K562 (cell line): Measurements from ENCODE around the gene ZDHHC16. TPM values are rescaled to one million over a fixed set of nuclear protein-coding genes. Genes with fewer than 3 reads are reported as not detected.
A peak's percentile ranks its signal among the peaks of the same experiment; 100 is the strongest.

Experiments
- ATF7 ChIP-seq: fragments of 450-650 bp; IDR thresholded peaks from 2 replicates; pipeline ENCODE4 v1.7.1; 2014; ENCODE audit warnings: mild to moderate bottlenecking, moderate library complexity
- BRD4 ChIP-seq: fragments of 200-600 bp; sonication (generic); IDR thresholded peaks from 2 replicates; pipeline ENCODE4 v1.6.1; 2017; ENCODE audit warnings: inconsistent platforms
- CBFA2T3 ChIP-seq: fragments of 450-650 bp; IDR thresholded peaks from 2 replicates; pipeline ENCODE4 v1.6.1; 2017
- CTBP1 ChIP-seq: fragments of 450-650 bp; IDR thresholded peaks from 2 replicates; pipeline ENCODE4 v1.6.1; 2016; ENCODE audit warnings: borderline replicate concordance
- FOXP1 ChIP-seq: sonication (generic); formaldehyde crosslinking; IDR thresholded peaks from 2 replicates; pipeline ENCODE4 v1.8.0; 2022; ENCODE audit warnings: mild to moderate bottlenecking, missing genetic modification reagents
- KLF13 ChIP-seq: fragments of 450-650 bp; IDR thresholded peaks from 2 replicates; pipeline ENCODE4 v1.6.1; 2016; ENCODE audit warnings: missing genetic modification characterization, low read depth, mild to moderate bottlenecking, missing compliant biosample characterization, moderate library complexity, borderline replicate concordance
- MEF2D ChIP-seq: conservative IDR thresholded peaks from 2 replicates; pipeline ENCODE4 v1.6.1; 2016; ENCODE audit warnings: low read depth, missing genetic modification characterization, missing compliant biosample characterization
- MYC ChIP-seq, 2 experiments: fragments of 250-450 bp in 1 of 2; sonication (Bioruptor Pico) in 1 of 2; IDR thresholded peaks; 2 replicates each; pipeline versions ENCODE4 v1.5.1 to v1.6.1; 2012 to 2021; ENCODE audit warnings: low read depth in 2 of 2, borderline replicate concordance in 1 of 2, improper control_type of control experiment in 1 of 2, low read length in 1 of 2, mild to moderate bottlenecking in 1 of 2, moderate library complexity in 1 of 2
- NFRKB ChIP-seq: fragments of 450-650 bp; IDR thresholded peaks from 2 replicates; pipeline ENCODE4 v1.6.1; 2016; ENCODE audit warnings: low read depth
- NR2C2 ChIP-seq, 2 experiments: fragments of 200-800 bp in 1 of 2; sonication (Bioruptor generic) in 1 of 2; sonication (generic) in 1 of 2; formaldehyde crosslinking in 1 of 2; IDR thresholded peaks; 2 replicates each; pipeline versions ENCODE4 v1.6.1 to v1.8.0; 2016 to 2022; ENCODE audit warnings: mild to moderate bottlenecking in 1 of 2, missing compliant biosample characterization in 1 of 2, missing genetic modification characterization in 1 of 2, missing genetic modification reagents in 1 of 2
- PHTF2 ChIP-seq: fragments of 250-450 bp; sonication (Bioruptor Pico); IDR thresholded peaks from 2 replicates; pipeline ENCODE4 v1.5.0; 2021; ENCODE audit warnings: mild to moderate bottlenecking
- PPARD ChIP-seq: fragments of 250-450 bp; sonication (Bioruptor Pico); IDR thresholded peaks from 2 replicates; pipeline ENCODE4 v1.8.0; 2022; ENCODE audit warnings: inconsistent platforms, mild to moderate bottlenecking, moderate library complexity
- SAFB2 ChIP-seq: fragments of 200-400 bp; formaldehyde crosslinking; IDR thresholded peaks from 2 replicates; pipeline ENCODE4 v1.6.1; 2018; ENCODE audit warnings: borderline replicate concordance, low read length, low read depth, moderate library complexity; ENCODE audit not compliant: severe bottlenecking
- SIN3B ChIP-seq: fragments of 450-650 bp; IDR thresholded peaks from 2 replicates; pipeline ENCODE4 v1.6.1; 2017; ENCODE audit warnings: low read depth, mild to moderate bottlenecking, moderate library complexity
- SIX5 ChIP-seq, 2 experiments: IDR thresholded peaks; 2 replicates each; pipeline ENCODE4 v1.6.1; 2011; ENCODE audit warnings: low read length in 2 of 2, borderline replicate concordance in 1 of 2, low read depth in 1 of 2, mild to moderate bottlenecking in 1 of 2, moderate library complexity in 1 of 2; ENCODE audit not compliant: insufficient read depth in 1 of 2
- SMAD1 ChIP-seq: fragments of 150-350 bp; IDR thresholded peaks from 2 replicates; pipeline ENCODE4 v1.6.1; 2014; ENCODE audit warnings: low read length, low read depth; ENCODE audit not compliant: partially characterized antibody
- SMARCE1 ChIP-seq: fragments of 450-650 bp; IDR thresholded peaks from 2 replicates; pipeline ENCODE4 v1.7.1; 2016; ENCODE audit warnings: mild to moderate bottlenecking
- ZC3H11A ChIP-seq: IDR thresholded peaks from 2 replicates; pipeline ENCODE4 v1.6.1; 2012; ENCODE audit warnings: low read depth, low read length, improper control_type of control experiment
- polyA plus RNA-seq, 8 experiments: library from polyadenylated mRNA; depleted of rRNA in 4 of 8; stranded (reverse) in 5 of 8; unstranded in 3 of 8; fragments of >200 nt; fragmentation: Nextera tagmentation in 2 of 8; fragmentation: Illumina TruSeq in 1 of 8; extraction: Ambion mirVana in 2 of 8; extraction: Trizol in 1 of 8; gene quantifications; 2 replicates each; pipeline versions ENCODE4 v1.2.1 to v1.2.3, GENCODE V29; 2011 to 2014; ENCODE audit warnings: inconsistent platforms in 1 of 8, missing spikeins in 1 of 8
- total RNA-seq, 7 experiments: library from RNA; depleted of rRNA in 6 of 7; stranded (reverse); fragments of >200 nt in 6 of 7; fragmentation: Illumina TruSeq in 2 of 7; extraction: Trizol in 2 of 7; gene quantifications; 2 replicates each; pipeline versions ENCODE4 v1.2.1 to v1.2.3, GENCODE V29; 2011 to 2021; ENCODE audit warnings: low replicate concordance in 1 of 7
- TF ChIP-seq, protein P1 (sequence below): sonication (generic); formaldehyde crosslinking; IDR thresholded peaks from 2 replicates; pipeline ENCODE4 v1.8.0; 2022; ENCODE audit warnings: missing genetic modification reagents, mild to moderate bottlenecking, moderate library complexity, borderline replicate concordance
- TF ChIP-seq, protein P2 (sequence below): sonication (generic); formaldehyde crosslinking; IDR thresholded peaks from 2 replicates; pipeline ENCODE4 v1.9.0; 2022; ENCODE audit warnings: mild to moderate bottlenecking, missing genetic modification reagents
- TF ChIP-seq, protein P3 (sequence below): fragments of 450-650 bp; formaldehyde crosslinking; IDR thresholded peaks from 2 replicates; pipeline ENCODE4 v1.4.0; 2020; ENCODE audit warnings: mild to moderate bottlenecking
- TF ChIP-seq, protein P4 (sequence below): fragments of 450-650 bp; IDR thresholded peaks from one replicate; pipeline ENCODE4 v1.6.1; 2018; ENCODE audit warnings: mild to moderate bottlenecking, moderate library complexity; ENCODE audit not compliant: partially characterized antibody

ZDHHC16 gene
- total and polyA plus RNA-seq, 9 of the 15 experiments (the other 6 are each of a cell fraction or from before 2014, with no cell fraction given), result 12.5 to 33.8 (median 21.3) TPM

DNA sequence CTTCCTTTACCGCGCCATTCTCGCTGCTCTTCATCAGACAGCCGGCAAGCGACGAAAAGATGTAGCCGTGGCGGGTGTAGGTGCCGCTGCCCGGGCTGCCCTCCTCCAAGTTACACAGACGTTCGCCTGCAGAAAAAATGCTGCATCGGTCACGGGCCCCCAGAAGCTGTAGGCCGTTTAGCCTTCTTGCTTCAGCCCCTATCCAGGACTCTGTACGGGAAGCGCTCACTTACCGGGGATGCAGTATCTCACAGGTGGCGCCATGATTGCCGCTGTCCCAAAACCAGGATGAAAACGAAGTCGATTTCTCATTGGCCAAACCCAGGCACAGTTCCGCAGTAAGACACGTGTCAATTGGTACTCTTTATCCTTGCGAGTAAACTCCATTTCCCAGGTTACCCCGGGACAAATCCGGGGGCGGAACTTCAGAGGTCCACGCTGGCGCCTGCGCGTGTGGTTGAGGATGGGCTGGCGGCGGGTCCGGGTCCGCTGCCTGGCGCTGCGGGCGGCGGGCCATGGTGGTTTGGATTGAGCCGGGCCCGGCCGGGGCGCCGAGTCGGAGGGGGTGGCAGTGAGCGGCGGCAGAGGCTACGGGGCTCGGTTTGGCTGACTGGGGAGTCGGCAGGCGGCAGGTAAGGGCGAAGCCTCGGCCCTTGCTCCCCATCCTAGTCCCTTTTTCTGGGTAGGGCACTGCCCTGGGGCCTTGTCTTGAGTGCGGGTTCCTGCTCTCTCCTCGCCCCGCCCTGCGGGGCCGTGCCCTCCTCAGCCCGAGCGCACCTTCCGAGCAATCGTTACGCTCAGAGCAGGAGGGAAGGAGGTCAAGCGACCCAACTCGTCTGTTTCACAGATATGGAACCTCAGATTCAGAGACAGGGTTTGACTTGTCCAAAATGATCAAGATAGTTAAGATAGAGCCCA, at the start of gene ZDHHC16, which contains the start of gene EXOSC1 (continued):
- TF ChIP-seq NR2C2 (CRISPR knock-in tag; IDR thresholded peaks at IDR 0.05) (no peak), NR2C2 (tag; IDR thresholded peaks at IDR 0.05) (peak; percentile 73), CBFA2T3 (no peak), SAFB2 (no peak), PPARD (CRISPR knock-in tag) (no peak), ATF7 (peak; percentile 52; the same call in 1 of the 2 replicates), KLF13 (tag) (no peak), SIN3B (peak; percentile 93), SMARCE1 (no peak), MEF2D (no peak), MYC (IDR thresholded peaks at IDR 0.05; ENCODE audit: low read depth, low read length) (peak; percentile 59), MYC (CRISPR knock-in tag; IDR thresholded peaks at IDR 0.05; ENCODE audit: borderline replicate concordance, low read depth) (no peak), SMAD1 (no peak), PHTF2 (no peak), NFRKB (no peak; the same call in 1 of the 2 replicates), FOXP1 (CRISPR knock-in tag) (no peak), ZC3H11A (no peak), SIX5 (IDR thresholded peaks at IDR 0.05; ENCODE audit: borderline replicate concordance in 1 of 2, insufficient read depth in 1 of 2, low read depth in 1 of 2, low read length in 2 of 2) (peak; percentile 66 to 70), BRD4 (no peak), CTBP1 (peak; percentile 73)
- TF ChIP-seq, protein P1, sequence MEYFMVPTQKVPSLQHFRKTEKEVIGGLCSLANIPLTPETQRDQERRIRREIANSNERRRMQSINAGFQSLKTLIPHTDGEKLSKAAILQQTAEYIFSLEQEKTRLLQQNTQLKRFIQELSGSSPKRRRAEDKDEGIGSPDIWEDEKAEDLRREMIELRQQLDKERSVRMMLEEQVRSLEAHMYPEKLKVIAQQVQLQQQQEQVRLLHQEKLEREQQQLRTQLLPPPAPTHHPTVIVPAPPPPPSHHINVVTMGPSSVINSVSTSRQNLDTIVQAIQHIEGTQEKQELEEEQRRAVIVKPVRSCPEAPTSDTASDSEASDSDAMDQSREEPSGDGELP (CRISPR knock-in tag), result peak; percentile 15; the same call in 1 of the 2 replicates
- TF ChIP-seq, protein P2, sequence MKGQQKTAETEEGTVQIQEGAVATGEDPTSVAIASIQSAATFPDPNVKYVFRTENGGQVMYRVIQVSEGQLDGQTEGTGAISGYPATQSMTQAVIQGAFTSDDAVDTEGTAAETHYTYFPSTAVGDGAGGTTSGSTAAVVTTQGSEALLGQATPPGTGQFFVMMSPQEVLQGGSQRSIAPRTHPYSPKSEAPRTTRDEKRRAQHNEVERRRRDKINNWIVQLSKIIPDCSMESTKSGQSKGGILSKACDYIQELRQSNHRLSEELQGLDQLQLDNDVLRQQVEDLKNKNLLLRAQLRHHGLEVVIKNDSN (CRISPR knock-in tag), result peak; percentile 79
- TF ChIP-seq, protein P3, sequence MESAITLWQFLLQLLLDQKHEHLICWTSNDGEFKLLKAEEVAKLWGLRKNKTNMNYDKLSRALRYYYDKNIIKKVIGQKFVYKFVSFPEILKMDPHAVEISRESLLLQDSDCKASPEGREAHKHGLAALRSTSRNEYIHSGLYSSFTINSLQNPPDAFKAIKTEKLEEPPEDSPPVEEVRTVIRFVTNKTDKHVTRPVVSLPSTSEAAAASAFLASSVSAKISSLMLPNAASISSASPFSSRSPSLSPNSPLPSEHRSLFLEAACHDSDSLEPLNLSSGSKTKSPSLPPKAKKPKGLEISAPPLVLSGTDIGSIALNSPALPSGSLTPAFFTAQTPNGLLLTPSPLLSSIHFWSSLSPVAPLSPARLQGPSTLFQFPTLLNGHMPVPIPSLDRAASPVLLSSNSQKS, result no peak
- TF ChIP-seq, protein P4, sequence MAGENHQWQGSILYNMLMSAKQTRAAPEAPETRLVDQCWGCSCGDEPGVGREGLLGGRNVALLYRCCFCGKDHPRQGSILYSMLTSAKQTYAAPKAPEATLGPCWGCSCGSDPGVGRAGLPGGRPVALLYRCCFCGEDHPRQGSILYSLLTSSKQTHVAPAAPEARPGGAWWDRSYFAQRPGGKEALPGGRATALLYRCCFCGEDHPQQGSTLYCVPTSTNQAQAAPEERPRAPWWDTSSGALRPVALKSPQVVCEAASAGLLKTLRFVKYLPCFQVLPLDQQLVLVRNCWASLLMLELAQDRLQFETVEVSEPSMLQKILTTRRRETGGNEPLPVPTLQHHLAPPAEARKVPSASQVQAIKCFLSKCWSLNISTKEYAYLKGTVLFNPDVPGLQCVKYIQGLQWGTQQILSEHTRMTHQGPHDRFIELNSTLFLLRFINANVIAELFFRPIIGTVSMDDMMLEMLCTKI, result no peak
